Measurements from ENCODE around the gene ZNF469.
"Not testable (repeated sequence)": the region's sequence is repeated elsewhere in the genome, so short reads cannot be mapped to it uniquely, and the experiment has no call there.

The ZNF469 gene

GRCh38 chr16:88358023-88358420, 24.7 kb upstream of the ZNF469 start:
- no peak for DNase-seq (ENCODE audit: low read depth in 2 of 2)

GRCh38 chr16:88359008-88359407, 23.8 kb upstream of the ZNF469 start:
- no peak for DNase-seq (ENCODE audit: low read depth in 2 of 2)

GRCh38 chr16:88360401-88360800, 22.4 kb upstream of the ZNF469 start:
- not testable (repeated sequence) for DNase-seq (ENCODE audit: low read depth in 2 of 2)

GRCh38 chr16:88360999-88361398, 21.8 kb upstream of the ZNF469 start:
- DNase-seq (ENCODE audit: low read depth in 2 of 2) = no peak

GRCh38 chr16:88361775-88362174, 21.0 kb upstream of the ZNF469 start:
- no peak for DNase-seq (ENCODE audit: low read depth in 2 of 2)

- DNase-seq (ENCODE audit: low read depth in 2 of 2) = no peak
Observed at GRCh38 chr16:88363239-88363891, 19.4 kb upstream of the ZNF469 start.

GRCh38 chr16:88365244-88365865, 17.4 kb upstream of the ZNF469 start:
- no peak for DNase-seq (ENCODE audit: low read depth in 2 of 2)

GRCh38 chr16:88366032-88366703, 16.6 kb upstream of the ZNF469 start:
- DNase-seq (ENCODE audit: low read depth in 2 of 2) = no peak

- DNase-seq (ENCODE audit: low read depth in 2 of 2) = no peak
Observed at GRCh38 chr16:88366704-88367047, 16.1 kb upstream of the ZNF469 start.

GRCh38 chr16:88367560-88367959, 15.2 kb upstream of the ZNF469 start:
- DNase-seq (ENCODE audit: low read depth in 2 of 2) = no peak

GRCh38 chr16:88368036-88368435, 14.7 kb upstream of the ZNF469 start:
- DNase-seq (ENCODE audit: low read depth in 2 of 2) = no peak

- no peak for DNase-seq (ENCODE audit: low read depth in 2 of 2)
Observed at GRCh38 chr16:88368994-88369393, 13.8 kb upstream of the ZNF469 start.

- DNase-seq (ENCODE audit: low read depth in 2 of 2) = no peak
Observed at GRCh38 chr16:88369447-88370008, 13.2 kb upstream of the ZNF469 start.

GRCh38 chr16:88370365-88370764, 12.4 kb upstream of the ZNF469 start:
- DNase-seq (ENCODE audit: low read depth in 2 of 2) = no peak

GRCh38 chr16:88372522-88372921, 10.2 kb upstream of the ZNF469 start:
- DNase-seq (ENCODE audit: low read depth in 2 of 2) = no peak

- DNase-seq (ENCODE audit: low read depth in 2 of 2) = no peak
Observed at GRCh38 chr16:88373211-88373610, 9.5 kb upstream of the ZNF469 start.

GRCh38 chr16:88373927-88374492, 8.7 kb upstream of the ZNF469 start:
- DNase-seq (ENCODE audit: low read depth in 2 of 2) = no peak

GRCh38 chr16:88374736-88375135, 8.0 kb upstream of the ZNF469 start:
- DNase-seq (ENCODE audit: low read depth in 2 of 2) = no peak

- DNase-seq (ENCODE audit: low read depth in 2 of 2) = no peak
Observed at GRCh38 chr16:88375236-88375975, 7.4 kb upstream of the ZNF469 start.

GRCh38 chr16:88375996-88376834, 6.5 kb upstream of the ZNF469 start:
- DNase-seq (ENCODE audit: low read depth in 2 of 2) = no peak

Data from stimulated activated CD4-positive, alpha-beta T cell treated with anti-CD3 and anti-CD28 coated beads, Interleukin-1b, Interleukin-23, amount 100 ng/mL, for 4 hours (primary cell).